ENCODE data around the gene NR6A1.

The NR6A1 gene

GRCh38 chr9:124550072-124550471, 221.0 kb downstream of the NR6A1 start:
- Mint-ChIP-seq H3K36me3 (ENCODE audit: low read depth) (peaks cover 4% of the 10 kb centered on the region), H3K9me3 (no peaks in the 10 kb centered on the region), H3K27ac (no peak overlapping the region), H3K4me1 (ENCODE audit: low read depth) (peaks cover 11% of the 10 kb centered on the region), H3K4me3 (no peak overlapping the region), H3K27me3 (no peaks in the 10 kb centered on the region)
- intact Hi-C loops (cut with micrococcal nuclease), result no loop called here

- Mint-ChIP-seq H3K36me3 (ENCODE audit: low read depth) (peaks cover 4% of the 10 kb centered on the region), H3K27ac (no peak overlapping the region), H3K4me1 (ENCODE audit: low read depth) (peaks cover 9% of the 10 kb centered on the region), H3K4me3 (no peak overlapping the region), H3K27me3 (no peaks in the 10 kb centered on the region), H3K9me3 (no peaks in the 10 kb centered on the region)
- intact Hi-C loops (cut with micrococcal nuclease), result no loop called here
These were observed 222.1 kb downstream of the NR6A1 start for GRCh38 chr9:124549016-124549415.

- Mint-ChIP-seq H3K4me3 (no peak overlapping the region), H3K27ac (no peak overlapping the region), H3K9me3 (no peaks in the 10 kb centered on the region), H3K4me1 (ENCODE audit: low read depth) (peaks cover 9% of the 10 kb centered on the region), H3K36me3 (ENCODE audit: low read depth) (peaks cover 11% of the 10 kb centered on the region), H3K27me3 (no peaks in the 10 kb centered on the region)
- intact Hi-C loops (cut with micrococcal nuclease), result no loop called here
These were observed 226.6 kb downstream of the NR6A1 start for GRCh38 chr9:124544535-124544934.

GRCh38 chr9:124541824-124542223, 229.3 kb downstream of the NR6A1 start:
- Mint-ChIP-seq H3K4me3 (no peak overlapping the region), H3K9me3 (no peaks in the 10 kb centered on the region), H3K27ac (no peak overlapping the region), H3K4me1 (ENCODE audit: low read depth) (no peaks in the 10 kb centered on the region), H3K27me3 (no peaks in the 10 kb centered on the region), H3K36me3 (ENCODE audit: low read depth) (peaks cover 24% of the 10 kb centered on the region)
- intact Hi-C loops (cut with micrococcal nuclease), result no loop called here

- H3K27me3 Mint-ChIP-seq, result no peaks in the 10 kb centered on the region
- no peak overlapping the region for H3K27ac Mint-ChIP-seq
- H3K4me3 Mint-ChIP-seq, result no peak overlapping the region
- H3K36me3 Mint-ChIP-seq (ENCODE audit: low read depth), result peaks cover 38% of the 10 kb centered on the region
- intact Hi-C loops (cut with micrococcal nuclease), result loop anchor here (10.0 kb wide), 1 partner anchor 413 kb away; no protein-coding TSS in a partner anchor
- H3K4me1 Mint-ChIP-seq (ENCODE audit: low read depth), result no peaks in the 10 kb centered on the region
- no peaks in the 10 kb centered on the region for H3K9me3 Mint-ChIP-seq
These were observed 233.2 kb downstream of the NR6A1 start for GRCh38 chr9:124537926-124538325.

- Mint-ChIP-seq H3K9me3 (no peaks in the 10 kb centered on the region), H3K36me3 (ENCODE audit: low read depth) (peaks cover 51% of the 10 kb centered on the region), H3K4me1 (ENCODE audit: low read depth) (no peaks in the 10 kb centered on the region), H3K27ac (no peak overlapping the region), H3K27me3 (no peaks in the 10 kb centered on the region), H3K4me3 (no peak overlapping the region)
- intact Hi-C loops (cut with micrococcal nuclease), result loop anchor here (1.0 to 10.0 kb wide), 2 partner anchors 117 to 411 kb away; no protein-coding TSS in a partner anchor
These were observed 235.3 kb downstream of the NR6A1 start for GRCh38 chr9:124535846-124536245.

- no peak overlapping the region for H3K4me3 Mint-ChIP-seq
- intact Hi-C loops (cut with micrococcal nuclease), result loop anchor here (10.0 kb wide), 1 partner anchor 408 kb away; no protein-coding TSS in a partner anchor
- peaks cover 32% of the 10 kb centered on the region for H3K36me3 Mint-ChIP-seq (ENCODE audit: low read depth)
These were observed 238.2 kb downstream of the NR6A1 start for GRCh38 chr9:124532897-124533296.

GRCh38 chr9:124531115-124531514, 240.0 kb downstream of the NR6A1 start:
- Mint-ChIP-seq H3K4me3 (no peak overlapping the region), H3K4me1 (ENCODE audit: low read depth) (no peaks in the 10 kb centered on the region), H3K27ac (no peak overlapping the region), H3K27me3 (no peaks in the 10 kb centered on the region), H3K36me3 (ENCODE audit: low read depth) (peaks cover 32% of the 10 kb centered on the region), H3K9me3 (no peaks in the 10 kb centered on the region)
- intact Hi-C loops (cut with micrococcal nuclease), result loop anchor here (10.0 kb wide), 1 partner anchor 406 kb away; no protein-coding TSS in a partner anchor

More at GRCh38 chr9:124532897-124533296, 238.2 kb downstream of the NR6A1 start:
- Mint-ChIP-seq H3K9me3 (no peaks in the 10 kb centered on the region), H3K4me1 (ENCODE audit: low read depth) (no peaks in the 10 kb centered on the region), H3K27ac (no peak overlapping the region), H3K27me3 (no peaks in the 10 kb centered on the region)

GRCh38 chr9:124530246-124530645, 240.9 kb downstream of the NR6A1 start:
- no peaks in the 10 kb centered on the region for H3K9me3 Mint-ChIP-seq
- H3K4me1 Mint-ChIP-seq (ENCODE audit: low read depth), result no peaks in the 10 kb centered on the region
- no peaks in the 10 kb centered on the region for H3K27me3 Mint-ChIP-seq
- no peak overlapping the region for H3K4me3 Mint-ChIP-seq
- H3K36me3 Mint-ChIP-seq (ENCODE audit: low read depth), result peaks cover 34% of the 10 kb centered on the region
- intact Hi-C loops (cut with micrococcal nuclease), result loop anchor here (10.0 kb wide), 1 partner anchor 405 kb away; no protein-coding TSS in a partner anchor
- no peak overlapping the region for H3K27ac Mint-ChIP-seq

- no peak overlapping the region for H3K27ac Mint-ChIP-seq
- H3K36me3 Mint-ChIP-seq (ENCODE audit: low read depth), result peaks cover 37% of the 10 kb centered on the region
- intact Hi-C loops (cut with micrococcal nuclease), result no loop called here
- H3K27me3 Mint-ChIP-seq, result no peaks in the 10 kb centered on the region
- no peak overlapping the region for H3K4me3 Mint-ChIP-seq
- H3K9me3 Mint-ChIP-seq, result no peaks in the 10 kb centered on the region
- H3K4me1 Mint-ChIP-seq (ENCODE audit: low read depth), result no peaks in the 10 kb centered on the region
These were observed 243.3 kb downstream of the NR6A1 start for GRCh38 chr9:124527781-124528180.

GRCh38 chr9:124526174-124526573, 244.9 kb downstream of the NR6A1 start:
- Mint-ChIP-seq H3K36me3 (ENCODE audit: low read depth) (peaks cover 34% of the 10 kb centered on the region), H3K4me3 (no peak overlapping the region), H3K27ac (no peak overlapping the region), H3K27me3 (no peaks in the 10 kb centered on the region), H3K9me3 (no peaks in the 10 kb centered on the region), H3K4me1 (ENCODE audit: low read depth) (no peaks in the 10 kb centered on the region)
- intact Hi-C loops (cut with micrococcal nuclease), result no loop called here

- peaks cover 41% of the 10 kb centered on the region for H3K36me3 Mint-ChIP-seq (ENCODE audit: low read depth)
- H3K27me3 Mint-ChIP-seq, result no peaks in the 10 kb centered on the region
These were observed 248.7 kb downstream of the NR6A1 start for GRCh38 chr9:124522121-124523098.

GRCh38 chr9:124521142-124521541, 250.0 kb downstream of the NR6A1 start:
- H3K27me3 Mint-ChIP-seq, result no peaks in the 10 kb centered on the region
- peaks cover 34% of the 10 kb centered on the region for H3K36me3 Mint-ChIP-seq (ENCODE audit: low read depth)
- H3K4me3 Mint-ChIP-seq, result no peak overlapping the region
- H3K27ac Mint-ChIP-seq, result no peak overlapping the region
- H3K4me1 Mint-ChIP-seq (ENCODE audit: low read depth), result no peaks in the 10 kb centered on the region
- intact Hi-C loops (cut with micrococcal nuclease), result no loop called here
- H3K9me3 Mint-ChIP-seq, result no peaks in the 10 kb centered on the region

More at GRCh38 chr9:124522121-124523098, 248.7 kb downstream of the NR6A1 start:
- no peaks in the 10 kb centered on the region for H3K4me1 Mint-ChIP-seq (ENCODE audit: low read depth)
- no peaks in the 10 kb centered on the region for H3K9me3 Mint-ChIP-seq
- intact Hi-C loops (cut with micrococcal nuclease), result no loop called here
- H3K27ac Mint-ChIP-seq, result no peak overlapping the region
- no peak overlapping the region for H3K4me3 Mint-ChIP-seq

GRCh38 chr9:124520206-124520596, 250.9 kb downstream of the NR6A1 start:
- Mint-ChIP-seq H3K4me3 (no peak overlapping the region), H3K4me1 (ENCODE audit: low read depth) (no peaks in the 10 kb centered on the region), H3K27me3 (no peaks in the 10 kb centered on the region), H3K27ac (no peak overlapping the region), H3K9me3 (no peaks in the 10 kb centered on the region), H3K36me3 (ENCODE audit: low read depth) (peaks cover 26% of the 10 kb centered on the region)
- intact Hi-C loops (cut with micrococcal nuclease), result no loop called here

All from dendritic cell treated with granulocyte-macrophage colony-stimulating factor and Interleukin-4, amounts not matched to agents 40 ng/mL and 50 ng/mL, for 4 days (primary cell).